GM10266 (cell line): ENCODE data around the gene AQP7.
"Not testable (repeated sequence)": the region's sequence is repeated elsewhere in the genome, so short reads cannot be mapped to it uniquely, and the experiment has no call there.

Experiments
- DNase-seq: peaks from one replicate; pipeline ENCODE4 v3.0.0; 2012; ENCODE audit errors: extremely low spot score
- CTCF ChIP-seq: IDR thresholded peaks from 2 replicates; pipeline ENCODE4 v1.5.1; 2012; ENCODE audit warnings: mild to moderate bottlenecking, low read depth; ENCODE audit not compliant: control insufficient read depth, insufficient read depth; ENCODE audit errors: missing control alignments

The AQP7 gene

GRCh38 chr9:33402371-33402770 lies at the start of gene AQP7:
Gene AQP7 (minus strand): TSS chr9:33402568. CDS start chr9:33401262, 1,306 bp downstream.
- not testable (repeated sequence) for DNase-seq

- DNase-seq = no peak
- no peak for TF ChIP-seq CTCF
Observed at GRCh38 chr9:33450621-33451146, 48.3 kb upstream of the AQP7 start.

- DNase-seq = no peak
- TF ChIP-seq CTCF = no peak
Observed at GRCh38 chr9:33449715-33450114, 47.3 kb upstream of the AQP7 start.

- DNase-seq = peak; percentile 42
- TF ChIP-seq CTCF = no peak
Observed at GRCh38 chr9:33447799-33448553, 45.6 kb upstream of the AQP7 start.

GRCh38 chr9:33446946-33447798 lies 44.8 kb upstream of the AQP7 start, which contains the start of gene AQP3:
Gene AQP3 (minus strand): TSS chr9:33447593. CDS start chr9:33447530, 63 bp downstream.
- peak; percentile 29 for TF ChIP-seq CTCF
- DNase-seq = peak; percentile 62

- peak; percentile 70 for DNase-seq
- no peak for TF ChIP-seq CTCF
Observed at GRCh38 chr9:33446240-33446945, 44.0 kb upstream of the AQP7 start.
